Brain microvascular endothelial cell (primary cell): ENCODE measurements around the gene MYO10.

ENCODE experiments used
- DNase-seq: peaks from one replicate; pipeline ENCODE4 v3.0.0-alpha.2; 2020
- H3K27ac ChIP-seq: fragments of 250-450 bp; sonication (Bioruptor Pico); 2 replicates; pipeline ENCODE4 v1.5.1; 2020; ENCODE audit warnings: mild to moderate bottlenecking, moderate library complexity
- H3K27me3 ChIP-seq: fragments of 250-450 bp; sonication (Bioruptor Pico); replicated peaks from 2 replicates; pipeline ENCODE4 v1.5.1; 2020; ENCODE audit warnings: mild to moderate bottlenecking
- H3K36me3 ChIP-seq: fragments of 250-450 bp; sonication (Bioruptor Pico); replicated peaks from 2 replicates; pipeline ENCODE4 v1.5.1; 2020; ENCODE audit warnings: mild to moderate bottlenecking
- H3K4me3 ChIP-seq: 2 replicates; pipeline ENCODE4 v1.5.1; 2011; ENCODE audit warnings: low read depth, mild to moderate bottlenecking, control low read depth, low read length, moderate library complexity
- in situ Hi-C: cut with HindIII; loops from 2 replicates; pipeline ENCODE4 v1.10.0; 2017; ENCODE audit warnings: low sequenced_read_pairs, low pct_ligation_motif_present
- TF ChIP-seq, protein P1 (sequence below): IDR thresholded peaks from 2 replicates; pipeline ENCODE4 v1.5.1; 2011; ENCODE audit warnings: low read depth, mild to moderate bottlenecking, moderate library complexity, low read length, control low read depth, inconsistent platforms; ENCODE audit errors: missing control alignments

MYO10 gene

GRCh38 chr5:16774806-16775205 lies 161.3 kb downstream of the MYO10 start:
- in situ Hi-C loops: loop anchor here (25.0 kb wide), 1 partner anchor 412 kb away; no protein-coding TSS in a partner anchor
- TF ChIP-seq, protein P1, sequence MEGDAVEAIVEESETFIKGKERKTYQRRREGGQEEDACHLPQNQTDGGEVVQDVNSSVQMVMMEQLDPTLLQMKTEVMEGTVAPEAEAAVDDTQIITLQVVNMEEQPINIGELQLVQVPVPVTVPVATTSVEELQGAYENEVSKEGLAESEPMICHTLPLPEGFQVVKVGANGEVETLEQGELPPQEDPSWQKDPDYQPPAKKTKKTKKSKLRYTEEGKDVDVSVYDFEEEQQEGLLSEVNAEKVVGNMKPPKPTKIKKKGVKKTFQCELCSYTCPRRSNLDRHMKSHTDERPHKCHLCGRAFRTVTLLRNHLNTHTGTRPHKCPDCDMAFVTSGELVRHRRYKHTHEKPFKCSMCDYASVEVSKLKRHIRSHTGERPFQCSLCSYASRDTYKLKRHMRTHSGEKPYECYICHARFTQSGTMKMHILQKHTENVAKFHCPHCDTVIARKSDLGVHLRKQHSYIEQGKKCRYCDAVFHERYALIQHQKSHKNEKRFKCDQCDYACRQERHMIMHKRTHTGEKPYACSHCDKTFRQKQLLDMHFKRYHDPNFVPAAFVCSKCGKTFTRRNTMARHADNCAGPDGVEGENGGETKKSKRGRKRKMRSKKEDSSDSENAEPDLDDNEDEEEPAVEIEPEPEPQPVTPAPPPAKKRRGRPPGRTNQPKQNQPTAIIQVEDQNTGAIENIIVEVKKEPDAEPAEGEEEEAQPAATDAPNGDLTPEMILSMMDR: no peak
- Histone ChIP-seq H3K27me3 (no peaks in the 10 kb centered on the region), H3K4me3 (no peak overlapping the region), H3K27ac (peak overlapping the region; percentile 58), H3K36me3 (peaks cover 39% of the 10 kb centered on the region)
- DNase-seq: no peak

DNA sequence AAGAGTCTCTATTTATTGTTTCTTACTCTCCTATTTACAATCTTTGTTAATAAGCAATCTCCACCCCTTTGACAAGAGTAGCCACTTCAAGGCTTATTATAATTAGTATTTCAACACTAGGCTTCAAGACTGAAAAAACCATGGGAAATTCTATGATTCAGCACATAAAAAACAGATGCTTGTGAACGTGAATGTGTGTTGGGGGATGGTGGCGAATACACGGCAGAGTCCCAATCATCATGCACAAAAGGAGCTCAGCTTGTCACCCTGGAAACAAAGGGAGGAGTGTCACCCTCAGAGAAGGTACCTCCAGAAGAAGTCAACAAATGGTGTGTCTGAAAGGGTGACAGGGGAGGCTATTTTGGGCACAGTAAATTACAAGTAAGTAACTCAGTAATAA lies 162.1 kb downstream of the MYO10 start:
- in situ Hi-C loops: no loop called here
- no peak overlapping the region for H3K4me3 ChIP-seq
- DNase-seq: no peak
- H3K36me3 ChIP-seq: peaks cover 42% of the 10 kb centered on the region
- peak overlapping the region; percentile 58 for H3K27ac ChIP-seq
- H3K27me3 ChIP-seq: no peaks in the 10 kb centered on the region
- TF ChIP-seq, protein P1: no peak

DNA sequence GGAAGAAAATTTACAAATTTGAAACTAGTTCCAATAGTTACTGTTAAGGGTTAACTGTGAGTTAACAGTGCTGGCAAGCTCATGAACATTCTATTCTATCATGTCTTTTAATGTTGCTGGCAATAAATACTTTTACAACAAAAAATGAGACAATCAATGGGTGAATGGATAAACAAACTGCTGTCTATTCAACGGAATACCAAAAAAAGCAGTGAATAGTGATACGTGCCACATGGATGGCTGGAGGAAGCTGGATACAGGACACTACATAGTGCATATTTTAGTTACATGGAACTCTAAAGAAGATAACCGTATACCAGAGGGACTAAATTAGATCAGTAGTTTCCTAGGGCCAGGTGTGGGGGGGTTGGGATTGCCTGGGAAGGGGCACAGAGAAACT lies 163.5 kb downstream of the MYO10 start:
- TF ChIP-seq, protein P1: no peak
- H3K36me3 ChIP-seq: peaks cover 52% of the 10 kb centered on the region
- H3K27ac ChIP-seq: no peak overlapping the region
- no peak for DNase-seq
- H3K4me3 ChIP-seq: no peak overlapping the region
- H3K27me3 ChIP-seq: no peaks in the 10 kb centered on the region
- in situ Hi-C loops: no loop called here

GRCh38 chr5:16768184-16768583 lies 167.9 kb downstream of the MYO10 start:
- Histone ChIP-seq H3K4me3 (no peak overlapping the region), H3K36me3 (peaks cover 66% of the 10 kb centered on the region), H3K27me3 (no peaks in the 10 kb centered on the region), H3K27ac (no peak overlapping the region)
- TF ChIP-seq, protein P1: no peak
- in situ Hi-C loops: no loop called here
- DNase-seq: no peak

- Histone ChIP-seq H3K27me3 (no peaks in the 10 kb centered on the region), H3K36me3 (peaks cover 76% of the 10 kb centered on the region), H3K4me3 (no peak overlapping the region), H3K27ac (no peak overlapping the region)
- in situ Hi-C loops: no loop called here
- TF ChIP-seq, protein P1: no peak
- DNase-seq: no peak
These were observed 172.9 kb downstream of the MYO10 start for GRCh38 chr5:16763211-16763610.

GRCh38 chr5:16759147-16759773 lies 176.8 kb downstream of the MYO10 start:
- H3K27me3 ChIP-seq: no peaks in the 10 kb centered on the region
- TF ChIP-seq, protein P1: no peak
- peaks cover 74% of the 10 kb centered on the region for H3K36me3 ChIP-seq
- DNase-seq: no peak
- in situ Hi-C loops: no loop called here
- H3K27ac ChIP-seq: no peak overlapping the region
- H3K4me3 ChIP-seq: no peak overlapping the region
